ENCODE results near the gene HMGB4. TPM values are rescaled to one million over a fixed set of nuclear protein-coding genes. Genes with fewer than 3 reads are reported as not detected.

HMGB4 gene
- total RNA-seq, 4 donors from 2014 or later, result not detected

DNA sequence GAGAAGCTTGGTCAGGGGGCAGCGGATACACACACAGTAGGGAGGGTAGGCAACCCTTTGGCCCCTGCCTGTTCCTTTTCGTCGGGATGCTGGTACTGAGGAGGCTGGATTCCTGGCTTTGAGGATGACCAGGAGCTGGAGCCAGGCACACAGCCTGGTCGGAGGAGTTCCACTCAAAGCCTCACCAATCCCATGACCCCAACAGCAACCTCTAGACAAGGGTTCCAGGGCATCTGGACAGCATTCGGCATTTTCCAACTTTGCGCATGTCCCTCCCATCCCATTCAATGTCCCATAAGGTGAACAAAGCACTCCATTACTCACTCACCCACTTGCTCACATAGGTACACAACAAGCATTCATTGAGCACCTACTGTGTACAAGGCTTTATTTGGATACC, 42.6 kb upstream of the HMGB4 start:
- TF ChIP-seq, protein P1, sequence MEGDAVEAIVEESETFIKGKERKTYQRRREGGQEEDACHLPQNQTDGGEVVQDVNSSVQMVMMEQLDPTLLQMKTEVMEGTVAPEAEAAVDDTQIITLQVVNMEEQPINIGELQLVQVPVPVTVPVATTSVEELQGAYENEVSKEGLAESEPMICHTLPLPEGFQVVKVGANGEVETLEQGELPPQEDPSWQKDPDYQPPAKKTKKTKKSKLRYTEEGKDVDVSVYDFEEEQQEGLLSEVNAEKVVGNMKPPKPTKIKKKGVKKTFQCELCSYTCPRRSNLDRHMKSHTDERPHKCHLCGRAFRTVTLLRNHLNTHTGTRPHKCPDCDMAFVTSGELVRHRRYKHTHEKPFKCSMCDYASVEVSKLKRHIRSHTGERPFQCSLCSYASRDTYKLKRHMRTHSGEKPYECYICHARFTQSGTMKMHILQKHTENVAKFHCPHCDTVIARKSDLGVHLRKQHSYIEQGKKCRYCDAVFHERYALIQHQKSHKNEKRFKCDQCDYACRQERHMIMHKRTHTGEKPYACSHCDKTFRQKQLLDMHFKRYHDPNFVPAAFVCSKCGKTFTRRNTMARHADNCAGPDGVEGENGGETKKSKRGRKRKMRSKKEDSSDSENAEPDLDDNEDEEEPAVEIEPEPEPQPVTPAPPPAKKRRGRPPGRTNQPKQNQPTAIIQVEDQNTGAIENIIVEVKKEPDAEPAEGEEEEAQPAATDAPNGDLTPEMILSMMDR (IDR thresholded peaks at IDR 0.05; ENCODE audit: low read depth), result no peak

DNA sequence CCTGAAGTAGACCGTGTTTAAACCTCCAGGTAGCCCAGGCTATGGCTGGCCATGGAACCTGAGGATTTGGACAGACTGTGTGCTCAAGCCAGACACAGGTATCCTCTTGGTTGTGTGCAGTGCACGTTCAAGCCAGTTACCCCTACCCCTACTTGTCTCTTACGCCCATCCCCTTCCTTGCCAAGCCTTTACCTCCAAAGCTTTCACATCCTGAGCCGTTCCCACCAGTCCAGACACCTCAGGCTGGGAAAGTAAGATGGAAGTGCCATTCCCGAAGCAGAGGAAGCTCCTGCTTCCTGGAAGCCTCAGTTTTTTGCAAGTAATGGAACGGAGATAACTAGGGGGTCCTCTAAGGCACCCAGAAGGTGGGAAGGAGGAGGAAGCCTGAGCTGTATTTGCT, 41.5 kb upstream of the HMGB4 start:
- TF ChIP-seq, protein P1 (IDR thresholded peaks at IDR 0.05; ENCODE audit: low read depth), result no peak

DNA sequence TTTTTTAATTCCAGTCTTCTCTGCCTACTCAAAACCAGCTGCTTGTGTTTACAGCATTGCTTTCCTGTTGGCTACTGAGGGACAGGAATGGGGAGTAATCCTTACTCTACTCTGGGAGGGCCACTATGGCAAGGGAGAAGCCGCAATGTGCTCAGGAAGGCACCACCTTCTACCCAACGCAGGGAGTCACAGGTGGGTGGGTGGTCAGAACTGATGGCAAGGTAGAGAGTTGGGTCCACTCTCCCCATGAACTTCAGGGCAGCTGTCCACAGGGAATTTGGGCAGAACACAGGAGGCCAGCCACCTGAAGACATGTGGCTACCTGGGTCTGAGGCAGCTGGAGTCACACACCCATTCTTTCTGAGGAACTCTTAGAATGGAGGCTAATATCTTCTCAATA, 40.5 kb upstream of the HMGB4 start:
- TF ChIP-seq, protein P1 (IDR thresholded peaks at IDR 0.05; ENCODE audit: low read depth), result no peak

DNA sequence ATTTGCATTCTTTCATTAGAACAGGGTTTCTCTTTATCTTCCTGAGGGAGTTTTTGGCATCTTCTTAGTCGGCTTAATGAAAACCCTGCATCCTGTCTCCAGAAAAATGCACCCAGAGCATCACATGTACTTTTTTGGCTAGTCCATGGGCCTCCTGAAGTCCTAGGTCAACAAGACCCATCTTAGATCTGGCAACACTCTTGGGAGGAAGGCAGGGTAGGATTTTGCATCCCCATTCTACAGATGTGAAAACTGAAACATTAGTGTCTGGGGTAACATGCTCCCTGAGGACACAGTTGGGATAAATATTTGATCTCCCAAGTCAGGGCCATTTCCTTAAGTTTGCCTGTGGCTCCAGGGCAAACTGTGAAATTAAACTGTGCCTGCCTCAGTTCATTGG, 40.0 kb upstream of the HMGB4 start:
- TF ChIP-seq, protein P1 (IDR thresholded peaks at IDR 0.05; ENCODE audit: low read depth), result no peak

DNA sequence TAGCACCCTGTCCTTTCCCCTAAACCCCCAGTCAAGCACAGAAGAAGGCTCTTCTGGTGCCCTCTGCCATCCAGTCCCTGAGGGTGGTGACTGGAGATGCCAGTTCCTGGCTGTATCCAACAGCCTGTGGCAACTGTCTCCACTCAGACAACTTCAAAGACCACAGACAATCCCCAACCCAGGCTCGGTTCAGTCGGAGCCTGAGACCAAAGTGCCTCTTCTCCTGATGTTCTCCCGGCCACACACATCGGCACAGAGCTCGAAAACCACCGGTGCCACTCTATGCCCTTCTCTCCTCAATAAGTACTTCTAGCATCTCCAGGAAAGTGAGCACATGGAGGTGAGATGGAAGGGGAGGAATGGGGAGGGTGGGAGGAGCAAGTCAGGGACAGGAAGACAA, 39.6 kb upstream of the HMGB4 start:
- TF ChIP-seq, protein P1 (IDR thresholded peaks at IDR 0.05; ENCODE audit: low read depth), result no peak

DNA sequence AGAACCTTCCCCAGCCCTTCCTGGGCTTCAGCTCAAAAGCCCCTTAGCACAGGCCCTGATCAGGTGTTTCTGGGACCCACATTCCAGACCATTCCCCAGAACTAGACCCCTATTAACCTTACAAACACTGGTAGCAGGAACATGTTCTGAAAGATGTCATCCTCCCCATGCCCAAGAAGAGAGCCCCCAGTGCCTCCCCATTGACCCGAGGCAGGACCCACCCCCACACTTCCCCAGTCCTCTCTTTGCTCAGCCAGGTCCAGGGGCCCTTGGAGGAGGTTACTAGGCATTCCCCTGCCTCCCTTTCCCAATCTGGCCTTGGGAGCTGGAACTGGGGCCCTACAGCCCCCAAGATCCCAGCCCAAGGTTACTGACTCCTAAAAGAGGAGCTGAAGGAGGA, 38.9 kb upstream of the HMGB4 start:
- TF ChIP-seq, protein P1 (IDR thresholded peaks at IDR 0.05; ENCODE audit: low read depth), result no peak

DNA sequence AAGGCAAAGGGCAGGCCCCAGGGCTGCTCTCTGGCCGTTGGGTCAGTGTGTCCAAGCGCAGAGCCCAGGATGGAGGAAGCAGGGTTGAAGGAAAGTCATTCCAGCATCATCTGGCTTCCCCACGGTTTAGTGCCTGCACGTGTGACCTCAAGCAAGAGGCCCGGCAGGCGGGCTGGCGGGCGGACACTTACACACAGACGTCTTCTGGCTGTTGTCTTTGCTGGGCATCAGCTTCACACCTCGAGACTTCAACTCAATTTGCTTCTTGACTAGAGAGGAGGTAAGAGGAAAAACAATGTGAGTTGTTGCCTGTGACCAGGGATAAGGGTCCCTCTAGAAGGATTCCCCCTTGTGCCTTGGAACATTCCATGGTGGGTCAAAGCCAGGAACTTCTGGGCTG, 38.4 kb upstream of the HMGB4 start:
- TF ChIP-seq, protein P1 (IDR thresholded peaks at IDR 0.05; ENCODE audit: low read depth), result no peak

Data from subcutaneous adipose tissue (tissue), 4 donors.